Stimulated activated CD4-positive, alpha-beta T cell treated with anti-CD3 and anti-CD28 coated beads, Interleukin-12 subunit alpha, Interleukin-12 subunit beta, amount 100 ng/mL, for 4 hours (primary cell): Measurements from ENCODE around the gene SYNDIG1.

Source experiments
- DNase-seq: peaks from one replicate; pipeline ENCODE4 v3.0.0-alpha.2; 2020

Gene SYNDIG1

GRCh38 chr20:24679448-24680047 is 210.1 kb downstream of the SYNDIG1 start:
- no peak for DNase-seq

DNA sequence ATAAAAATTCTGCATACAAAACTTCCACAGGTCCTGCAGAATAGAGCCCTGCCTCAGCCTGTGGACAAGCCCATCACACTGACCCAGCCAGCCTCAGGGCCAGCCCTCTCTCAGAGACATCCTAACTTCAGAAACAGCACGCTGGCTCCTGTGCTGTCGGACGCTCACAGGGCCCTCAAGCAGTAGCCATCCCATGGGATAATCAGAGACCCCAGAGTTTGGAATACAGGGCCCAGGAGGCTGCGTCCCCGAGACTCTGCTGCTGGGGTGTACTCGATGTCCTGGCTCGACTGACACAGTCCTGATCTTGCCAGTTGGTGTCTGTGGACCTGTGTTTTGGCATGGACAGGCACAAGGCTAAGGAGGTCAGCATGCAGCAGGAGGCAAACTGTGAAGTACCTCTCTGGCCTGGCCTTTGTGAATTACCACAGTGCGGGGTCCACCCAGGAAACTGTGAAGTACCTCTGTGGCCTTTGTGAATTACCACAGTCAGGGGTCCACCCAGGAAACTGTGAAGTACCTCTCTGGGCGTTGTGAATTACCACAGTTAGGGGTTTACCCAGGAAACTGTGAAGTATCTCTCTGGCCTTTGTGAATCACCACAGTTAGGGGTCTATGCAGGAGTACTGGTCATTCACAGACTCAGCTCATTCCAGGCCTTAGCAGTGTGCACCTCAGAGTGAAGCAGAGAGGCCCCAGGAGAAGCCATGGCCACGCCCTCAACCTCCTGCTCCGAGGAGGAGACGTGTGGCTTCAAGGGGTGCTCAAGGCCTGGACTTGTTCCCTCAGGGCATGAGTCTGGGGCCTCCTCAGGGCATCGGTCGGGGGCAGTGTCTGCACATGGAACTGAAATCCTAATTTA is 212.4 kb downstream of the SYNDIG1 start:
- DNase-seq, result no peak

DNA sequence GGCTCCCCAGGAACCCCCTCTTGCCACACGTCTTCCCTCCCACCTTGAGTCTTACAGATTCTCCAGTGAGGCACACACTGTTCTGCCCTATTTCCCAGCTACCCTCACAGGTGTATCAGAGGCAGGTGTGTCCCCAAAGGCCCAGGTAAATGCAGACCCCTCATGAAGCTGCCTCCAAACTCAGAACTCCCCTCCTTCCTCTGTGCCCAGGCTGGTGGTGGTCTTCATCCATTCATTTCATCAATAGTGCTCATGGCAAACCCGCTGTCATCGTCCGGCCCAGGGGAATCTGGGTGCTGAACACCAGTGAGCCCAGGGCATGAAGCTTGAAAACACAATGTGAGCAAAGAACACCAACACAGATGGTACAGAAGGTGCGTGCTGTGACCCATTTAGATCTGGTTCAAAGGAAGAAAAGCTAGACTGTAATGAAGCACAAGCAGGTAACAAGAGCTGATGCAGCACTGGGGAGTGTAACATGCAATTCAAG is 213.1 kb downstream of the SYNDIG1 start:
- DNase-seq, result no peak

- DNase-seq, result no peak
Observed at GRCh38 chr20:24683676-24684075, 214.2 kb downstream of the SYNDIG1 start.

GRCh38 chr20:24684421-24684871 is 215.0 kb downstream of the SYNDIG1 start:
- no peak for DNase-seq

DNA sequence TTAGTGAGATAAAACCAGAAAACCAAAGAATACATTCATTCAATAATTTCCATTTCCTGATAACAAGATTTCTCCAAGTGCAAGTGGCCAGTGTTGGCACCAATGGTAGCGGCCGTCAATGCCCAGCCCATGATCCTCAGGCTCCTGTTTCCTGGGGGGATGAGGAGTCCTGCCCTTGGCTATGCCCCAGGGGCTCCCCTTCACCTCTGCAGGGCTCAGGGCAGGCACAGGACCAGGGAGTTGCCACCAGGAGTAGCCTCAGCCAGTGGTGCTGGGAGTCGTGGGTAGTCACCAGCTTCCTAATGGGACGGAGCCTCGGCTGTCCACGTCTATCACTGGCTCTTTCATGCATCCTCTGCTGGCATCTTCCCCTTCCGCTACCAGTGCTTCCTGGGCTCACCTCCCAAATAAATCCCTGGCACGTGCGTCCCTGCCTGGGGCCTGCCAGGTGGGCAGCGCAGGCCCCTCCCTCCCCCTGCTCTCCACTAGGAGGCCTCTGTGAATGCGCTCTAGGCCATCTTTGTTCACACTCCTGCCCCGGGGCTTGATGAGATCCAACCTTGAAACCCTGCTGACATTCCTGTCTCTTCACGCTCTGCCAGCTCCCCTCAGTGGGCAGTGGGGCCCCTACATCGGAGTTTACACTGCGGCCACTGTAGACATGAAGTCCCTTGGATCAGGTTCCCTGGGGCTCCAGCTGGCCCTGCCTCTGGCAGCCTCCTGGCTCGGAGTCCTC is 215.7 kb downstream of the SYNDIG1 start:
- DNase-seq, result no peak

GRCh38 chr20:24685736-24686135 is 216.3 kb downstream of the SYNDIG1 start:
- no peak for DNase-seq

DNA sequence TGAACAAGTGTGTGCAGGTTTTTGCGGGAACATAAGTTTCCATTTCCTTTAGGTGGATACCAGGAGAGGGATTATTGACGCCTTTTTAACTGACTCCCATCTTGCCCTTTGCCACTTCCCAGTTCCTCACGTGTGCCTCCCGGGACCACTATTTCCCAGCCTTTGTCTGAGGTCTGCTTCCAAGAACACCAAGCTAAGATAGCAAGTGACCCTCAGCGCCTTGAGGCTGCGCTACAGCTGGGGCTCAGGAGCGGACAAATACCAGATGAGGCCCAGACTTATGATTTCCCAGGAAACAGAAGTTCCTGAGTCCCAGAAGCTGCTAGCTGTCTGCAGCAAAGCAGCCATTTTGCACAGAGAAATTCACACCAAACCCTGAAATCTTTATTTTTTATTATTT is 216.7 kb downstream of the SYNDIG1 start:
- DNase-seq, result no peak

- DNase-seq, result no peak
Observed at GRCh38 chr20:24690408-24690807, 221.0 kb downstream of the SYNDIG1 start.

- DNase-seq, result no peak
Observed at GRCh38 chr20:24691901-24692351, 222.5 kb downstream of the SYNDIG1 start.

GRCh38 chr20:24692446-24693200 is 223.2 kb downstream of the SYNDIG1 start:
- no peak for DNase-seq

- DNase-seq, result no peak
Observed at GRCh38 chr20:24693466-24694156, 224.2 kb downstream of the SYNDIG1 start.

DNA sequence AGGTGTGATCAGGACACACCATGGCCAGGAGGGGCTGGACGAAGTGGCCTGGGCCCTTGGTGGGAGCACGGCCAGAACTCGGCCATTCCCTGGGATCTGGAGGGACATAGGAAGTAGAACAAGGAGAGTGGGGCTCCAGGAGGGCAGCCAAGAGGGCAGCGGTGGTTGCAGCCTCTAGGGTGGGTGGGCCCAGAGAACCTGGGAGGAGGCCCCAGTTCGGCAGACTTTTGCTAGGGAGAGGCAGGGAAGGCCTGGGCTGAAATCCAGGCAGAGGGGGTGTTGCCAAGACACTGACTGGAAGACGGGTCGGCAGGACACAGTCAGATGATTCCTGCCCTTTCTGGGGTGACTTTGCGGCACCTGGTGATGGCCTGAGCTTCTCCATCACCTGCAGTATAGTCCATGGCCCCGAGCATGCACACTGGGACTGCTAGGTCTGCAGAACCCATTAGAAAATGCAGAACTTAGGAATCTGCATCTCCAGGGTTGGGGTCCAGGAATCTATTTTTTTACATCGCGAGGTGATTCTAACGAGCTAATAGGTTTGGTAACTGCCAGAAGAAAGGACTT is 224.8 kb downstream of the SYNDIG1 start:
- no peak for DNase-seq

DNA sequence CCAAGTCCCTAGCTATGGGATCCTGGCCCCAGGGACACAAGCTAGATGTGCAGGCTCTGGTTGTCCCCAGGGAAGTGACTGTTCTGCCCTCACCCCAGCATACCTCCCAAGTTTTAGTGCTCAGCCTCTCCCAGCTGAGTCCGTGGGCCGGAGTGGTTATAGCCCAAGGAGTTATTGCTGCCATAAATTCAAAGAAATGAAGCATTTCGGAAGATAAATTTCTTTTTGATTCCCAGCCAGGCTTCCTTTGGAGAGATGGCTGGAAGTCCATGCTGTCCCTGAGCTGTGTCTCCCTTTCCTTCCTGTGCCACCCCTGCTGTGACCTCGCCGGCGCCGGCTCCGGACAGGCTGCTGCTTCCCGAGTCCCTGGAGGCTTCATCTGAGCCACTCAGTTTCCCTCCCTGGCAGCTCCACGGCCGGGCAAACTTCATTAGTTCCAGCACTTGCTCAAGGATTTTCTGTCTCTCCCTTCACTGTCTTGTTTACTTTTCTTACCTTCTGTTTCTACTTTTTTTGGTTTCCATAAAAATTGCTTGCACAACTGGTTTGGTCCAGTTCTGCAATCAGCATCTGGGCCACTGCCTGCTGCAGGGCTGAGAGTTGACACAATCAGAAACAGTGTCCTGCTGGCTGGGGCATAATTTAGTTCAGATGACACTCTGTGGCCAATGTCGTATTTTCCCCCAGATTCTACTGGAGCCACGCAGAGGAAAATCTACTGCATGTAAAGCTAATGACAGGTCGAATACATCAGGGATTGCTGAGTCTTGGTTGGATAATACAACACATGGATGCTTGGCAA is 225.5 kb downstream of the SYNDIG1 start:
- no peak for DNase-seq

GRCh38 chr20:24695529-24696225 is 226.2 kb downstream of the SYNDIG1 start:
- DNase-seq, result no peak

DNA sequence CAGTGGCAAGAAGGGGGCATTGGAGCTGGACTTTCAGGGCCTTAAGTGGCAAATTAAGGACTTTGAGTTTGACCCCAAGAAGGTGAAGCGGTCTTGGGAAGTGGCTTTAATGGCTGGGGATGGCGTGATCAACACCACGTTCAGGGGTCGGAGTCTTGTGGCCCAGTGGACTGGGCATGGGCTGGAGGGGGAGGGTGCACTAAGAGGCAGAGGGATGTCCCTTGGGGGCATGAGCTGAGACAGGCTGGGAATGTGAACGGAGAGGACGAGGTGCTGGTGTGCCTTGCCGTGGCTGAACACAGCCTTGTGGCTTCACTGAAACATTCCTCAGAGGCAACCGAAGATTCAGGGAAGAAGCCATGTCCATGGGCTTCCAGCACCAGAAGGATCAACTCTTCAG is 227.0 kb downstream of the SYNDIG1 start:
- no peak for DNase-seq

- no peak for DNase-seq
Observed at GRCh38 chr20:24697411-24697810, 228.0 kb downstream of the SYNDIG1 start.

GRCh38 chr20:24698189-24698588 is 228.8 kb downstream of the SYNDIG1 start:
- DNase-seq, result no peak

DNA sequence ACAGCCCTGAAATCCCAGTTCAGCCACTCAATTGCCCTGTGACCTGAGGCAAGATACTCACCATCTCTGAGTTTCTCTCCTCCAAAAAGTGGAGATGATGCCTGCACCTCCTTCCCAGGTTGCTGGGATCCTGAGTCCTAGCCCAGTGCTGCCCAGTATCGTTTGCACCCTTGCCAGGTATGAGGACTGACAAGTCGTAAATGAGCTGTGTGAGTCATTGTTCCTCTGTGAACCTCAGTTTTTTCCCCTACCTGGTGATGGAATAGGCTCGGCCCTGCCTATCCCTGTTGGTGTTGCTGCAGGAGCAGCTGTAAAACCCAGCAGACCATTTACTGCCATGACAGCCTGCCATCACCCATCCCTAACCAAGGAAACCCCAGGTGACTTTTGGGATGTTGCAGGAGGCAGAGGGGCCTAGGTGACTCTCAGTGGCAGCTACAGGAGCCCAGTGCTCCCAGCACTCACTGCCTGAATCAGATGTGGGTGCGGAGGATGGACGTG is 229.3 kb downstream of the SYNDIG1 start:
- no peak for DNase-seq
